Measurements from ENCODE around the gene CCDC88A. TPM values are rescaled to one million over a fixed set of nuclear protein-coding genes. Genes with fewer than 3 reads are reported as not detected.

The CCDC88A gene
- total RNA-seq (22.1 and 64.1 TPM in 2 replicates), polyA plus RNA-seq (40.6 and 45.1 TPM in 2 replicates)

GRCh38 chr2:55419679-55420438 is at the start of gene CCDC88A:
CCDC88A (minus strand) TSS chr2:55419856; CDS start chr2:55419079, 777 bp downstream.
- Histone ChIP-seq H3K4me1 (ENCODE audit: low read depth) (peaks cover 21% of the 10 kb centered on the region), H3K27ac (peak within 1 kb of the TSS; percentile 91), H3K4me3 (peak within 1 kb of the TSS; percentile 94), H3K27me3 (no peaks in the 10 kb centered on the region), H3K9me3 (ENCODE audit: low read depth) (no peaks in the 10 kb centered on the region), H3K36me3 (no peaks in the 10 kb centered on the region)
- TF ChIP-seq, protein P1, sequence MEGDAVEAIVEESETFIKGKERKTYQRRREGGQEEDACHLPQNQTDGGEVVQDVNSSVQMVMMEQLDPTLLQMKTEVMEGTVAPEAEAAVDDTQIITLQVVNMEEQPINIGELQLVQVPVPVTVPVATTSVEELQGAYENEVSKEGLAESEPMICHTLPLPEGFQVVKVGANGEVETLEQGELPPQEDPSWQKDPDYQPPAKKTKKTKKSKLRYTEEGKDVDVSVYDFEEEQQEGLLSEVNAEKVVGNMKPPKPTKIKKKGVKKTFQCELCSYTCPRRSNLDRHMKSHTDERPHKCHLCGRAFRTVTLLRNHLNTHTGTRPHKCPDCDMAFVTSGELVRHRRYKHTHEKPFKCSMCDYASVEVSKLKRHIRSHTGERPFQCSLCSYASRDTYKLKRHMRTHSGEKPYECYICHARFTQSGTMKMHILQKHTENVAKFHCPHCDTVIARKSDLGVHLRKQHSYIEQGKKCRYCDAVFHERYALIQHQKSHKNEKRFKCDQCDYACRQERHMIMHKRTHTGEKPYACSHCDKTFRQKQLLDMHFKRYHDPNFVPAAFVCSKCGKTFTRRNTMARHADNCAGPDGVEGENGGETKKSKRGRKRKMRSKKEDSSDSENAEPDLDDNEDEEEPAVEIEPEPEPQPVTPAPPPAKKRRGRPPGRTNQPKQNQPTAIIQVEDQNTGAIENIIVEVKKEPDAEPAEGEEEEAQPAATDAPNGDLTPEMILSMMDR (IDR thresholded peaks at IDR 0.05; ENCODE audit: low read depth, low read length) = peak; percentile 35
- peak; percentile 97 to 99 for DNase-seq (ENCODE audit: low read depth in 1 of 2, low spot score in 1 of 2)

DNA sequence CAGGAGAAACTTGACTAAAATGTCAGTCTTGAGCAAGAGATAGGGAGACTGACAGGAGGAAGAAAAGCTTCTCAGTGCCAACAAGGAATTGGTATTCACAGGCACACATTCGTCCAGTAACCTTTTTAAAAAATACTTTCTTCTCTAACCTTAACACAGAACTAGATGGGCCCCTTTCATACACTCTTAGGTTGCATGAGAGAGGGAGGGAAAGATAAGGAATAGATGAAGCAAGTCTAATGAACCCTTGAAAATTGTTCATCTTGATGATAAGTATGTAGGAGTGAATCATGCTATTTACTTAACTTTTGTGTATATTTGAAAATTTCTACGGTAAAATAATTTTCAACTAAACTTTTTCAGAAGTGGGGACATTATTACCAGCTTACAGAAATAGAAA is 42.0 kb upstream of the CCDC88A start:
- H3K27me3 ChIP-seq = no peaks in the 10 kb centered on the region
- no peak for DNase-seq (ENCODE audit: low read depth in 1 of 2, low spot score in 1 of 2)
- TF ChIP-seq, protein P1 (IDR thresholded peaks at IDR 0.05; ENCODE audit: low read depth, low read length) = no peak
- no peak overlapping the region for H3K4me3 ChIP-seq
- no peaks in the 10 kb centered on the region for H3K4me1 ChIP-seq (ENCODE audit: low read depth)
- H3K36me3 ChIP-seq = no peaks in the 10 kb centered on the region
- no peaks in the 10 kb centered on the region for H3K9me3 ChIP-seq (ENCODE audit: low read depth)
- H3K27ac ChIP-seq = no peak overlapping the region

DNA sequence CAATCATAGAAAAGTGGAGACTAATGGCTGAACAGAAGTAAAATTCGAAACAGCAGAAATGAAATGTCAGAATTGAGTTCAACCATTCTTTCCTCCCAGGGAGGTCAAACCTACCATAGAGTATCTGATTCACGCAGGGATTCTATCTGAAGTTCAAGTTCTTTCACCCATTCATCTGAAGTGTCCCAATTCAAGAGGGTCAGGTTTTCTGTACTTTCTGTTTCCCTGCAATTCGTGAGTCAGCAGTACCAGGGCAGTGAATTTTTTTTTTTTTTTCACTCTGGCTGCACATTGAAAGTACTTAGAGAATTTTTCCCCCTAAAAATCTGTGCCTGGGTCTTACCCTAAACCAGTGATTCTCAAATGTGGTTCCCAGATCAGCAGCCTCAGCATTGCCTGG is 40.9 kb upstream of the CCDC88A start:
- no peaks in the 10 kb centered on the region for H3K27me3 ChIP-seq
- H3K36me3 ChIP-seq = no peaks in the 10 kb centered on the region
- no peak overlapping the region for H3K27ac ChIP-seq
- H3K9me3 ChIP-seq (ENCODE audit: low read depth) = no peaks in the 10 kb centered on the region
- H3K4me3 ChIP-seq = no peak overlapping the region
- DNase-seq (ENCODE audit: low read depth in 1 of 2, low spot score in 1 of 2) = peak in 1 of 2 donors; percentile 37
- H3K4me1 ChIP-seq (ENCODE audit: low read depth) = no peaks in the 10 kb centered on the region
- TF ChIP-seq, protein P1 (IDR thresholded peaks at IDR 0.05; ENCODE audit: low read depth, low read length) = no peak

DNA sequence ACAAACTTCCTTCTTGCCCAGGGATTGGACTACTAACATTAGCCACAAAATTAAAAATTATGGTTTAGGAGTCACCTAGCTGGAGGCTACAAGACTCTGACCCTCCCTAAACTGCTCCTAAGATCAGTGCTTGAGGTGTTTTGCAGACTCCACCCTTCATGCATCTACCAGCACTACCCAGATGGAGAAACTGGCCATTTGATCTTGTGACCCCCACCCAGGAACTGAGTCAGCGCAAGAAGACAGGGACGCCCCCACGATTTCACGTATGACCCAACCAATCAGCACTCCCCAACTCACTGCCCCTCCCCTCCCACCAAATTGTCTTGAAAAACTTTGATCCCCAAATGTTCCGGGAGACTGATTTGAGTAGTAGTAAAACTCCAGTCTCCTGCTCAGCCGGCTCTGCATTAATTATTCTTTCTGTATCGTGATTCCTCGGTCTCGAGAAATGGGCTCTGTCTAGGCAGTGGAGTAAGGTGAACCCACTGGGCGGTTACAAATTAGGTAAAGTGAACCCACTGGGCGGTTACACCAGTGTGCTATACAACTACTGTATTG is 40.1 kb upstream of the CCDC88A start:
- no peak for DNase-seq (ENCODE audit: low read depth in 1 of 2, low spot score in 1 of 2)
- Histone ChIP-seq H3K4me3 (no peak overlapping the region), H3K4me1 (ENCODE audit: low read depth) (no peaks in the 10 kb centered on the region), H3K27me3 (no peaks in the 10 kb centered on the region), H3K27ac (no peak overlapping the region), H3K36me3 (no peaks in the 10 kb centered on the region), H3K9me3 (ENCODE audit: low read depth) (no peaks in the 10 kb centered on the region)
- TF ChIP-seq, protein P1 (IDR thresholded peaks at IDR 0.05; ENCODE audit: low read depth, low read length) = no peak

DNA sequence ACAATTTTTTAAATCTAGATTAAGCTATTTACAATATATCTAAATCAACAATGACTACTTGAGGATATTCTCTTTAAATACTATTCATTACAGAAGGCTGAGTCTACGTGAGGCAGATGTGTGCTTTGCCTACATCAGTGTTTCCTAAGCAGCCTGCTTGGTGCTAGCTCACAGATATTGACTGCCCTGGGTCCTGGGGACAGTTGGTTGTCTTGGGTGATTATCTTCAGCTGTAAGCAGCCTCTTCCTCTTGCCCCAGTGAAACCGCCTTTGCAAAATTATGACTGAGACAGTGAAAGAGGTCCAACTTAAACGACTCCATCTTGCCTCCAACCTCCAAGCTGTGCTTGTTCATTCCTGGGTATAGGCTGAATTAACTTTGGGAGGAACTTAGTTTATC is 39.6 kb upstream of the CCDC88A start:
- no peak overlapping the region for H3K4me3 ChIP-seq
- H3K4me1 ChIP-seq (ENCODE audit: low read depth) = no peaks in the 10 kb centered on the region
- H3K27ac ChIP-seq = no peak overlapping the region
- H3K27me3 ChIP-seq = no peaks in the 10 kb centered on the region
- TF ChIP-seq, protein P1 (IDR thresholded peaks at IDR 0.05; ENCODE audit: low read depth, low read length) = no peak
- no peaks in the 10 kb centered on the region for H3K36me3 ChIP-seq
- H3K9me3 ChIP-seq (ENCODE audit: low read depth) = no peaks in the 10 kb centered on the region
- DNase-seq (ENCODE audit: low read depth in 1 of 2, low spot score in 1 of 2) = no peak
